Astrocyte (in vitro differentiated cells and primary cell): ENCODE measurements around the gene ABCF1.

ENCODE experiments used
- CTCF ChIP-seq: IDR thresholded peaks from 2 replicates; pipeline ENCODE4 v1.5.1; 2011; ENCODE audit warnings: low read depth, mild to moderate bottlenecking, inconsistent platforms, low read length, moderate library complexity; ENCODE audit not compliant: insufficient read depth
- EZH2 ChIP-seq: IDR thresholded peaks from 2 replicates; pipeline ENCODE4 v1.6.1; 2012; ENCODE audit warnings: mild to moderate bottlenecking, low read length, inconsistent platforms; ENCODE audit not compliant: insufficient read depth

GRCh38 chr6:30615219-30615957 is 44.1 kb downstream of the ABCF1 start:
- TF ChIP-seq EZH2 (no peak), CTCF (no peak)
